SK-N-SH (cell line): ENCODE data around the gene SPAG9. TPM values are rescaled to one million over a fixed set of nuclear protein-coding genes. Genes with fewer than 3 reads are reported as not detected.

Experiments
- CTCF ChIA-PET: fragments of 300-600, 350-600 bp; formaldehyde crosslinking; extraction: SDS; loops from one replicate; lab custom pipeline; 2021; lab: Yijun Ruan, JAX
- POLR2A ChIA-PET: fragments of 350-600 bp; sonication (Branson Sonifier 250); formaldehyde crosslinking; extraction: SDS; loops from one replicate; lab custom pipeline; 2020; ENCODE audit warnings: antibody characterized with exemption, inconsistent platforms; lab: Yijun Ruan, JAX
- DNase-seq: peaks from one replicate; pipeline ENCODE4 v3.0.0; 2012
- H2AFZ ChIP-seq: fragments of 200-600 bp; sonication (generic); 2 replicates; pipeline ENCODE4 v1.8.1; 2016; ENCODE audit warnings: antibody characterized with exemption, mild to moderate bottlenecking, low read depth
- H3F3A ChIP-seq: fragments of 200-600 bp; sonication (generic); replicated peaks from 2 replicates; pipeline ENCODE3; 2016; ENCODE audit warnings: antibody characterized with exemption, mild to moderate bottlenecking; ENCODE audit not compliant: insufficient read depth
- H3K27ac ChIP-seq, 2 experiments: fragments of 200-500 bp in 1 of 2; fragments of 200-600 bp in 1 of 2; sonication (Bioruptor generic) in 1 of 2; sonication (generic), shearing (Covaris generic) in 1 of 2; 2 replicates each; pipeline versions ENCODE4 v1.5.1 to v1.6.1; 2014 to 2016; ENCODE audit warnings: low read depth in 2 of 2, inconsistent platforms in 1 of 2, low read length in 1 of 2, mild to moderate bottlenecking in 1 of 2, mixed read lengths in 1 of 2
- H3K27me3 ChIP-seq: fragments of 200-600 bp; sonication (generic), shearing (Covaris generic); 2 replicates; pipeline ENCODE4 v1.6.1; 2016; ENCODE audit warnings: mixed run types; ENCODE audit not compliant: insufficient read depth
- H3K36me3 ChIP-seq, 2 experiments: fragments of 200-500 bp in 1 of 2; fragments of 200-600 bp in 1 of 2; sonication (Bioruptor generic) in 1 of 2; sonication (generic) in 1 of 2; replicated peaks in 1 of 2; 2 replicates each; pipeline versions ENCODE3 to v1.5.1; 2014 to 2016; ENCODE audit warnings: low read length in 1 of 2, mild to moderate bottlenecking in 1 of 2; ENCODE audit not compliant: insufficient read depth in 2 of 2, control insufficient read depth in 1 of 2
- H3K4me1 ChIP-seq, 2 experiments: fragments of 200-500 bp in 1 of 2; fragments of 200-600 bp in 1 of 2; sonication (Bioruptor generic) in 1 of 2; sonication (generic), shearing (Covaris generic) in 1 of 2; 2 replicates each; pipeline versions ENCODE4 v1.5.1 to v1.6.1; 2014 to 2016; ENCODE audit warnings: low read depth in 1 of 2, low read length in 1 of 2, mixed run types in 1 of 2; ENCODE audit not compliant: insufficient read depth in 2 of 2, control insufficient read depth in 1 of 2
- H3K4me2 ChIP-seq: fragments of 200-600 bp; sonication (generic), shearing (Covaris generic); 2 replicates; pipeline ENCODE4 v1.6.1; 2017; ENCODE audit warnings: mixed run types
- H3K4me3 ChIP-seq, 2 experiments: fragments of 200-500 bp in 1 of 2; fragments of 200-600 bp in 1 of 2; sonication (Bioruptor generic) in 1 of 2; sonication (generic), shearing (Covaris generic) in 1 of 2; 2 replicates each; pipeline versions ENCODE4 v1.5.1 to v1.8.1; 2014 to 2016; ENCODE audit warnings: low read depth in 2 of 2, inconsistent platforms in 1 of 2, low read length in 1 of 2, mild to moderate bottlenecking in 1 of 2, mixed read lengths in 1 of 2, moderate library complexity in 1 of 2
- H3K79me2 ChIP-seq: fragments of 200-600 bp; sonication (generic); 2 replicates; pipeline ENCODE4 v1.8.1; 2017; ENCODE audit warnings: mild to moderate bottlenecking; ENCODE audit not compliant: insufficient read depth
- H3K9ac ChIP-seq: fragments of 200-600 bp; sonication (generic); 2 replicates; pipeline ENCODE4 v1.6.1; 2017; ENCODE audit warnings: mixed run types
- H3K9me2 ChIP-seq: fragments of 200-600 bp; sonication (generic); 2 replicates; pipeline ENCODE4 v1.6.1; 2017; ENCODE audit warnings: mixed run types
- H3K9me3 ChIP-seq: fragments of 200-600 bp; sonication (generic); 2 replicates; pipeline ENCODE4 v1.6.1; 2017; ENCODE audit warnings: mixed run types, mild to moderate bottlenecking, moderate library complexity
- H4K20me1 ChIP-seq: fragments of 200-600 bp; sonication (generic); 2 replicates; pipeline ENCODE4 v1.6.1; 2017; ENCODE audit warnings: mild to moderate bottlenecking, mixed run types; ENCODE audit not compliant: insufficient read depth
- CHD2 ChIP-seq: fragments of 150-350 bp; IDR thresholded peaks from 2 replicates; pipeline ENCODE4 v1.6.1; 2018; ENCODE audit warnings: low read length; ENCODE audit not compliant: partially characterized antibody
- ELF1 ChIP-seq: IDR thresholded peaks from 2 replicates; pipeline ENCODE4 v1.4.0; 2012
- EP300 ChIP-seq, 2 experiments: IDR thresholded peaks; 2 replicates each; pipeline versions ENCODE4 v1.4.0 to v1.6.1; 2012; ENCODE audit warnings: borderline replicate concordance in 1 of 2, low read depth in 1 of 2, low read length in 1 of 2
- FOXM1 ChIP-seq: IDR thresholded peaks from 2 replicates; pipeline ENCODE4 v1.4.0; 2012; ENCODE audit warnings: low read depth, mild to moderate bottlenecking
- GABPA ChIP-seq: IDR thresholded peaks from 2 replicates; pipeline ENCODE4 v1.4.0; 2012; ENCODE audit warnings: low read depth, mild to moderate bottlenecking
- MAX ChIP-seq: IDR thresholded peaks from 2 replicates; pipeline ENCODE4 v1.4.0; 2012; ENCODE audit warnings: low read depth
- POLR2AphosphoS5 ChIP-seq: IDR thresholded peaks from 2 replicates; pipeline ENCODE4 v1.6.1; 2012; ENCODE audit warnings: low read depth, low read length
- REST ChIP-seq: IDR thresholded peaks from 2 replicates; pipeline ENCODE4 v1.6.1; 2012; ENCODE audit warnings: mild to moderate bottlenecking, low read depth, low read length, moderate library complexity
- RFX5 ChIP-seq: IDR thresholded peaks from 2 replicates; pipeline ENCODE4 v1.6.1; 2012; ENCODE audit warnings: mild to moderate bottlenecking, improper control_type of control experiment, low read length
- TCF12 ChIP-seq: IDR thresholded peaks from 2 replicates; pipeline ENCODE4 v1.4.0; 2012
- USF1 ChIP-seq: IDR thresholded peaks from 2 replicates; pipeline ENCODE4 v1.4.0; 2012; ENCODE audit warnings: low read depth, borderline replicate concordance
- USF2 ChIP-seq: fragments of 150-350 bp; IDR thresholded peaks from 2 replicates; pipeline ENCODE4 v1.6.1; 2017; ENCODE audit warnings: antibody characterized with exemption, low read length, low read depth, borderline replicate concordance
- WGBS: methylation state at CpG from one replicate; pipeline ENCODE4 v1.1.6; 2017; ENCODE audit warnings: low lambda C conversion rate; 5-methylcytosine and 5-hydroxymethylcytosine counted together
- polyA plus RNA-seq, 3 experiments: library from polyadenylated mRNA; depleted of rRNA; stranded (reverse); fragments of >200 nt; gene quantifications; 2 replicates each; pipeline ENCODE4 v1.2.3, GENCODE V29; 2012

Gene SPAG9
- polyA plus RNA-seq, 1 of the 3 experiments (the other 2 are of a cell fraction), result 32.1 TPM

GRCh38 chr17:51035431-51035830 lies 85.2 kb downstream of the SPAG9 start:
- no peak overlapping the region for H2AFZ ChIP-seq
- no peaks in the 10 kb centered on the region for H3K9me2 ChIP-seq
- peaks cover 33 to 52% of the 10 kb centered on the region in 2 experiments for H3K36me3 ChIP-seq
- ChIA-PET POLR2A (no interaction called here), CTCF (interaction anchor here (1.0 to 5.6 kb wide), 4 partner anchors 9 to 79 kb away, joined by 3 to 32 read pairs (median 4); no protein-coding TSS in a partner anchor)
- TF ChIP-seq MAX (no peak), USF1 (0 out of 2 replicates have a peak, but pooled peaks have one; percentile 33), POLR2AphosphoS5 (no peak), TCF12 (peak; percentile 31; the same call in 1 of the 2 replicates)
- peak overlapping the region; percentile 43; the same call in 1 of the 2 replicates for H3K4me2 ChIP-seq
- H3K9ac ChIP-seq, result peak overlapping the region; percentile 23; the same call in 1 of the 2 replicates
- no peaks in the 10 kb centered on the region for H3K9me3 ChIP-seq
- H3K27ac ChIP-seq, result peak overlapping the region; percentile 69 to 83; a peak in 3 of 4 replicates
- no peaks in the 10 kb centered on the region for H4K20me1 ChIP-seq
- peaks cover 22% of the 10 kb centered on the region for H3F3A ChIP-seq
- H3K79me2 ChIP-seq, result peaks cover 68% of the 10 kb centered on the region
- no peak for DNase-seq
- no peaks in the 10 kb centered on the region for H3K27me3 ChIP-seq
- H3K4me1 ChIP-seq, result peaks cover 3 to 6% of the 10 kb centered on the region in 2 experiments
- H3K4me3 ChIP-seq, result no peak overlapping the region

- H3F3A ChIP-seq, result peaks cover 22% of the 10 kb centered on the region
- no peaks in the 10 kb centered on the region for H3K27me3 ChIP-seq
- H2AFZ ChIP-seq, result no peak overlapping the region
- no peak for TF ChIP-seq USF2
- TF ChIP-seq, all 33 proteins: peak for 0
- Histone ChIP-seq H3K9me3 (no peaks in the 10 kb centered on the region), H3K4me2 (peak overlapping the region; percentile 43; the same call in 1 of the 2 replicates), H3K9me2 (no peaks in the 10 kb centered on the region), H3K27ac (peak overlapping the region; percentile 69 to 83), H3K4me1 (peaks cover 3 to 6% of the 10 kb centered on the region in 2 experiments), H4K20me1 (no peaks in the 10 kb centered on the region), H3K36me3 (peaks cover 30 to 50% of the 10 kb centered on the region in 2 experiments), H3K9ac (no peak overlapping the region), H3K4me3 (no peak overlapping the region), H3K79me2 (peaks cover 66% of the 10 kb centered on the region)
- ChIA-PET CTCF (interaction anchor here (0.6 to 5.6 kb wide), 8 partner anchors 7 to 637 kb away, joined by 3 to 32 read pairs (median 6); partner anchors contain the start of gene LRRC59), POLR2A (no interaction called here)
- 98% methylated on average over 2 of the region's 2 CpGs for WGBS
- no peak for DNase-seq
Measured at GRCh38 chr17:51034800-51035199, 85.9 kb downstream of the SPAG9 start.

GRCh38 chr17:51032850-51033249 lies 87.8 kb downstream of the SPAG9 start:
- H3K27ac ChIP-seq, result no peak overlapping the region
- H3K79me2 ChIP-seq, result peaks cover 68% of the 10 kb centered on the region
- no peaks in the 10 kb centered on the region for H3K9me3 ChIP-seq
- WGBS, result 95% methylated on average over 4 of the region's 4 CpGs
- no peak overlapping the region for H3K9ac ChIP-seq
- no peak overlapping the region for H3K4me3 ChIP-seq
- no peak overlapping the region for H2AFZ ChIP-seq
- no peaks in the 10 kb centered on the region for H3K9me2 ChIP-seq
- H3K36me3 ChIP-seq, result peaks cover 15 to 38% of the 10 kb centered on the region in 2 experiments
- H3F3A ChIP-seq, result peaks cover 29% of the 10 kb centered on the region
- ChIA-PET CTCF (interaction anchor here (1.2 to 5.6 kb wide), 5 partner anchors 25 to 181 kb away, joined by 4 to 32 read pairs (median 8); partner anchors contain the start of gene NME1), POLR2A (no interaction called here)
- no peak for DNase-seq
- H3K4me1 ChIP-seq, result peaks cover 3 to 17% of the 10 kb centered on the region in 2 experiments
- no peaks in the 10 kb centered on the region for H4K20me1 ChIP-seq
- H3K27me3 ChIP-seq, result no peaks in the 10 kb centered on the region
- no peak overlapping the region for H3K4me2 ChIP-seq
- TF ChIP-seq POLR2AphosphoS5, result no peak
- no peak for TF ChIP-seq FOXM1
- no peak for TF ChIP-seq EP300 (IDR thresholded peaks at IDR 0.05; ENCODE audit: borderline replicate concordance in 1 of 2, low read depth in 1 of 2, low read length in 1 of 2)
- no peak for TF ChIP-seq ELF1
- TF ChIP-seq REST, result no peak
- no peak for TF ChIP-seq CHD2
- no peak for TF ChIP-seq RFX5
- TF ChIP-seq USF1, result no peak
- TF ChIP-seq GABPA, result no peak
